Endothelial cell of umbilical vein (primary cell): ENCODE results near the gene PRSS57. TPM values are rescaled to one million over a fixed set of nuclear protein-coding genes. Genes with fewer than 3 reads are reported as not detected.

ENCODE experiments used
- BruUV-seq: library from RNA; stranded (reverse); fragments of 400-500 nt; replicated peaks from 2 replicates; lab custom pipeline; 2021; lab: Mats Ljungman, UMichigan
- CTCF ChIA-PET: fragments of 300-600, 350-600 bp; sonication (Branson Sonifier 250); formaldehyde crosslinking; loops from one replicate; lab custom pipeline; 2021; ENCODE audit warnings: antibody characterized with exemption, inconsistent platforms; lab: Charles Lee
- POLR2A ChIA-PET: fragments of 300-600, 350-600 bp; sonication (Branson Sonifier 250); formaldehyde crosslinking; loops from one replicate; lab custom pipeline; 2021; ENCODE audit warnings: antibody characterized with exemption, inconsistent platforms; lab: Charles Lee
- DNase-seq: peaks from one replicate; pipeline ENCODE4 v3.0.0-alpha.2; 2011; ENCODE audit warnings: low read depth, low spot score
- FAIRE-seq: peaks from 2 replicates; lab custom pipeline; 2011; peaks lifted over from hg19 to GRCh38; lab: Jason Lieb, UNC
- H2AFZ ChIP-seq: 2 replicates; pipeline ENCODE4 v1.6.0; 2012; ENCODE audit warnings: low read depth, low read length, control low read depth, inconsistent platforms
- H3K27ac ChIP-seq: 2 replicates; pipeline ENCODE4 v1.5.1; 2011; ENCODE audit warnings: low read depth, mild to moderate bottlenecking, control low read depth, low read length, moderate library complexity; ENCODE audit not compliant: insufficient read depth
- H3K27me3 ChIP-seq, 2 experiments: 2 replicates each; pipeline versions ENCODE4 v1.6.0 to v1.6.1; 2011; ENCODE audit warnings: low read length in 2 of 2, mixed read lengths in 1 of 2; ENCODE audit not compliant: control insufficient read depth in 2 of 2, insufficient read depth in 2 of 2
- H3K36me3 ChIP-seq, 2 experiments: 2 replicates in 1 of 2; 3 replicates in 1 of 2; pipeline ENCODE4 v1.5.1; 2011; ENCODE audit warnings: low read length in 2 of 2, mild to moderate bottlenecking in 1 of 2, moderate library complexity in 1 of 2; ENCODE audit not compliant: control insufficient read depth in 2 of 2, insufficient read depth in 2 of 2; ENCODE audit errors: extremely low read depth in 1 of 2
- H3K4me1 ChIP-seq: 3 replicates; pipeline ENCODE4 v1.5.1; 2011; ENCODE audit warnings: mild to moderate bottlenecking, low read length; ENCODE audit not compliant: control insufficient read depth, insufficient read depth; ENCODE audit errors: extremely low read depth
- H3K4me2 ChIP-seq: 2 replicates; pipeline ENCODE4 v1.6.1; 2011; ENCODE audit warnings: low read length, control low read depth, mixed read lengths; ENCODE audit not compliant: insufficient read depth
- H3K4me3 ChIP-seq, 3 experiments: fragments of 200-600 bp in 1 of 3; sonication (generic), shearing (Covaris generic) in 1 of 3; replicated peaks in 1 of 3; 2 replicates each; pipeline ENCODE4 v1.5.1; 2011 to 2016; ENCODE audit warnings: control low read depth in 3 of 3, low read length in 3 of 3, mild to moderate bottlenecking in 2 of 3, inconsistent platforms in 1 of 3, low read depth in 1 of 3, moderate library complexity in 1 of 3; ENCODE audit not compliant: insufficient read depth in 1 of 3
- H3K79me2 ChIP-seq: 2 replicates; pipeline ENCODE4 v1.6.0; 2012; ENCODE audit warnings: low read length, inconsistent platforms; ENCODE audit not compliant: control insufficient read depth, insufficient read depth
- H3K9ac ChIP-seq: replicated peaks from 2 replicates; pipeline ENCODE3; 2011; ENCODE audit warnings: low read length, control low read depth; ENCODE audit not compliant: insufficient read depth; ENCODE audit errors: extremely low read depth
- H3K9me1 ChIP-seq: replicated peaks from 3 replicates; pipeline ENCODE4 v1.6.0; 2011; ENCODE audit warnings: mild to moderate bottlenecking, low read length; ENCODE audit not compliant: control insufficient read depth, insufficient read depth; ENCODE audit errors: extremely low read depth
- H3K9me3 ChIP-seq: replicated peaks from 2 replicates; pipeline ENCODE4 v1.5.1; 2012; ENCODE audit warnings: low read length, inconsistent platforms; ENCODE audit not compliant: control insufficient read depth, insufficient read depth
- H4K20me1 ChIP-seq: replicated peaks from 2 replicates; pipeline ENCODE3; 2011; ENCODE audit warnings: mild to moderate bottlenecking, low read length; ENCODE audit not compliant: control insufficient read depth, insufficient read depth; ENCODE audit errors: extremely low read depth
- CTCF ChIP-seq, 2 donors: IDR thresholded peaks; 1 replicate in 1 of 2; 2 replicates in 1 of 2; pipeline ENCODE4 v1.5.1; 2011; ENCODE audit warnings: low read length in 2 of 2, mild to moderate bottlenecking in 2 of 2, moderate library complexity in 2 of 2, control low read depth in 1 of 2, inconsistent platforms in 1 of 2, low read depth in 1 of 2; ENCODE audit not compliant: insufficient read depth in 1 of 2; ENCODE audit errors: extremely low read depth in 1 of 2
- EZH2 ChIP-seq: IDR thresholded peaks from 2 replicates; pipeline ENCODE4 v1.6.1; 2012; ENCODE audit warnings: borderline replicate concordance, low read depth, mild to moderate bottlenecking, moderate library complexity, low read length, inconsistent platforms; ENCODE audit not compliant: severe bottlenecking
- FOS ChIP-seq: IDR thresholded peaks from 2 replicates; pipeline ENCODE4 v1.6.1; 2011; ENCODE audit warnings: mild to moderate bottlenecking, low read length, moderate library complexity, borderline replicate concordance; ENCODE audit not compliant: insufficient read depth
- GATA2 ChIP-seq: IDR thresholded peaks from 2 replicates; pipeline ENCODE4 v1.7.0; 2011; ENCODE audit warnings: low read depth, mild to moderate bottlenecking, moderate library complexity, mixed read lengths, low read length; ENCODE audit not compliant: insufficient read length, insufficient read depth
- JUN ChIP-seq: IDR thresholded peaks from 2 replicates; pipeline ENCODE4 v1.6.1; 2011; ENCODE audit warnings: borderline replicate concordance, low read depth; ENCODE audit not compliant: insufficient read length, insufficient read depth
- MYC ChIP-seq: IDR thresholded peaks from one replicate; pipeline ENCODE4 v1.6.1; 2011; ENCODE audit warnings: mild to moderate bottlenecking, low read depth, low read length
- POLR2A ChIP-seq: IDR thresholded peaks from 2 replicates; pipeline ENCODE4 v1.6.1; 2012; ENCODE audit warnings: low read depth, mild to moderate bottlenecking, control low read depth, low read length
- POLR2AphosphoS5 ChIP-seq: IDR thresholded peaks from 2 replicates; pipeline ENCODE4 v1.6.1; 2012; ENCODE audit warnings: low read depth, mild to moderate bottlenecking, control low read depth, low read length, moderate library complexity; ENCODE audit not compliant: insufficient read depth
- dilution Hi-C: fragments of 300-500 bp; cut with MboI; formaldehyde crosslinking; loops from one replicate; pipeline ENCODE4 v1.15.0; 2019; ENCODE audit warnings: low sequenced_read_pairs; ENCODE audit not compliant: extremely low pct_ligation_motif_present
- intact Hi-C: fragments of 100-400 bp; cut with micrococcal nuclease; formaldehyde crosslinking; loops from one replicate; pipeline ENCODE4 v1.10.0; 2022
- polyA plus RNA-seq, 4 experiments: library from polyadenylated mRNA; depleted of rRNA in 3 of 4; stranded (reverse) in 3 of 4; unstranded in 1 of 4; fragments of >200 nt; gene quantifications; 2 replicates each; pipeline versions ENCODE4 v1.2.1 to v1.2.3, GENCODE V29; 2011 to 2012; ENCODE audit warnings: missing spikeins in 1 of 4
- total RNA-seq: library from RNA; stranded (reverse); gene quantifications from 2 replicates; pipeline ENCODE4 v1.2.3, GENCODE V29; 2021
- TF ChIP-seq, protein P1 (sequence below): IDR thresholded peaks from 2 replicates; pipeline ENCODE4 v1.6.1; 2011; ENCODE audit not compliant: insufficient read depth, insufficient read length

The PRSS57 gene
- total and polyA plus RNA-seq, 2 donors (not counting 3 experiments of a cell fraction or from before 2014, with no cell fraction given), result not detected

DNA sequence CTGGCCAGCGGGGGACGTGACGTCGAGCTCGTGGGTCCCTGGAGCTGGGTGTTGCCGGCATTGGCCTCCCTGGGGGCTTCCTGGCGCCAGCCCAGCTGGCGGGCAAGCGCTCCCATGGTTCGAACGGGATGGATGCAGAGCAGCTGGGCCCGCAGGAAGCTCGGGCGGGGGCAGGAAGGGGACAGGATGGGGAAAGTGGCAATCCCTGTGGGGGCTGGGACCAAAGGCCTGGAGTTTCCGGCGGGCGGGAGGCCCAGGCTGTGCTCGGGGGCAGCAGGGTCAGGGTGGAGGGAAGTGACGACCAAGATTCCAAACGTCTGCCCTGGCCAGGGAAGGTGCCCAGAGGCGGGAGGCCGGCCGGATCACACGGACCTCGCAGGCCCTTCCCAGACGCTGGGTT is 32.8 kb upstream of the PRSS57 start:
- Histone ChIP-seq H3K4me1 (peaks cover 8% of the 10 kb centered on the region), H3K9ac (peak overlapping the region; percentile 33), H3K79me2 (no peaks in the 10 kb centered on the region), H4K20me1 (no peaks in the 10 kb centered on the region), H2AFZ (peak overlapping the region; percentile 59), H3K27me3 (no peaks in the 10 kb centered on the region), H3K4me3 (no peak overlapping the region), H3K9me3 (no peaks in the 10 kb centered on the region), H3K36me3 (no peaks in the 10 kb centered on the region), H3K27ac (peak overlapping the region; percentile 79), H3K9me1 (no peaks in the 10 kb centered on the region), H3K4me2 (no peak overlapping the region)
- intact Hi-C loops, result loop anchor here (1.0 kb wide), 2 partner anchors 8 to 48 kb away; no protein-coding TSS in a partner anchor
- TF ChIP-seq EZH2 (no peak), POLR2A (no peak), FOS (peak; percentile 16), CTCF (IDR thresholded peaks at IDR 0.05; ENCODE audit: extremely low read depth in 1 of 2, insufficient read depth in 1 of 2, low read depth in 1 of 2, low read length in 2 of 2) (no peak), GATA2 (no peak), POLR2AphosphoS5 (peak; percentile 75), MYC (no peak), JUN (no peak)
- TF ChIP-seq, protein P1, sequence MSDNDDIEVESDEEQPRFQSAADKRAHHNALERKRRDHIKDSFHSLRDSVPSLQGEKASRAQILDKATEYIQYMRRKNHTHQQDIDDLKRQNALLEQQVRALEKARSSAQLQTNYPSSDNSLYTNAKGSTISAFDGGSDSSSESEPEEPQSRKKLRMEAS, result no peak
- CTCF ChIA-PET, result interaction anchor here (0.9 to 1.5 kb wide), 3 partner anchors 18 to 65 kb away, joined by 3 to 9 read pairs (median 3); partner anchors contain the start of gene RNF126
- DNase-seq (peak; percentile 66), FAIRE-seq (peak; percentile 87)
- dilution Hi-C loops, result no loop called here
- POLR2A ChIA-PET, result no interaction called here
- no TSS peak for BruUV-seq
